CD4-positive, alpha-beta T cell (primary cell): ENCODE results near the gene NCAN. TPM values are rescaled to one million over a fixed set of nuclear protein-coding genes. Genes with fewer than 3 reads are reported as not detected.

Source experiments
- ATAC-seq: fragments of 200-7000 bp; cut with Tn5 transposase; one replicate; pipeline ENCODE4 v1.10.0; 2022; ENCODE audit warnings: mild to moderate bottlenecking; ENCODE audit not compliant: poor library complexity
- CTCF ChIA-PET: fragments of 350-600 bp; sonication (Branson Sonifier 250); formaldehyde crosslinking; loops from one replicate; lab custom pipeline; 2021; ENCODE audit warnings: antibody characterized with exemption, inconsistent platforms; lab: Charles Lee
- POLR2A ChIA-PET: fragments of 350-600 bp; sonication (Branson Sonifier 250); formaldehyde crosslinking; loops from one replicate; lab custom pipeline; 2021; ENCODE audit warnings: antibody characterized with exemption, inconsistent platforms; lab: Charles Lee
- DNase-seq, 14 experiments: peaks; one replicate each; pipeline ENCODE4 v3.0.0-alpha.2; 2013 to 2020; ENCODE audit warnings: mixed read lengths in 2 of 14
- H3K27ac ChIP-seq, 2 donors: one replicate each; pipeline versions ENCODE4 v1.5.1 to v1.7.0; 2013; ENCODE audit warnings: low read length in 2 of 2, low read depth in 1 of 2, mild to moderate bottlenecking in 1 of 2
- H3K27me3 ChIP-seq, 2 experiments: 1 replicate in 1 of 2; 2 replicates in 1 of 2; pipeline versions ENCODE4 v1.6.1 to v1.7.0; 2013; ENCODE audit warnings: low read length in 2 of 2, control low read depth in 1 of 2, mild to moderate bottlenecking in 1 of 2, moderate library complexity in 1 of 2; ENCODE audit not compliant: insufficient read depth in 2 of 2, control insufficient read depth in 1 of 2
- H3K36me3 ChIP-seq: one replicate; pipeline ENCODE4 v1.6.1; 2013; ENCODE audit warnings: low read length, control low read depth; ENCODE audit not compliant: insufficient read depth
- H3K4me1 ChIP-seq: one replicate; pipeline ENCODE4 v1.6.1; 2013; ENCODE audit warnings: low read length, control low read depth; ENCODE audit not compliant: insufficient read depth
- H3K4me3 ChIP-seq: one replicate; pipeline ENCODE4 v1.5.1; 2013; ENCODE audit warnings: mild to moderate bottlenecking, low read length, moderate library complexity
- H3K9me3 ChIP-seq, 2 experiments: 1 replicate in 1 of 2; 2 replicates in 1 of 2; pipeline versions ENCODE4 v1.6.1 to v1.7.0; 2013; ENCODE audit warnings: low read length in 2 of 2, mild to moderate bottlenecking in 2 of 2, control low read depth in 1 of 2, moderate library complexity in 1 of 2; ENCODE audit not compliant: control insufficient read depth in 1 of 2, insufficient read depth in 1 of 2
- H3K27ac Mint-ChIP-seq: one replicate; pipeline ENCODE4 v1.8.0; 2020; ENCODE audit warnings: mixed read lengths
- H3K27me3 Mint-ChIP-seq: one replicate; pipeline ENCODE4 v1.8.0; 2021; ENCODE audit warnings: mixed read lengths
- H3K36me3 Mint-ChIP-seq: one replicate; pipeline ENCODE4 v1.8.0; 2021; ENCODE audit warnings: low read depth, mixed read lengths
- H3K4me1 Mint-ChIP-seq: one replicate; pipeline ENCODE4 v1.8.0; 2021; ENCODE audit warnings: low read depth, mixed read lengths
- H3K4me3 Mint-ChIP-seq: one replicate; pipeline ENCODE4 v1.8.0; 2020; ENCODE audit warnings: mild to moderate bottlenecking, mixed read lengths
- H3K9me3 Mint-ChIP-seq: one replicate; pipeline ENCODE4 v1.8.0; 2020; ENCODE audit warnings: mixed read lengths
- intact Hi-C, 2 experiments: fragments of 100-400 bp; cut with DNase I in 1 of 2; cut with micrococcal nuclease in 1 of 2; formaldehyde crosslinking; loops; one replicate each; pipeline versions ENCODE4 v1.15.1 to v1.9.0; 2023 to 2025; cut with DNase I, micrococcal nuclease
- polyA plus RNA-seq, 2 donors: library from polyadenylated mRNA; unstranded; fragments of 120-200 nt; gene quantifications; one replicate each; pipeline ENCODE4 v1.2.1, GENCODE V29; 2013
- total RNA-seq, 174 experiments: library from RNA in 2 of 174; stranded (reverse) in 2 of 174; gene quantifications; one replicate each; pipeline ENCODE4 v1.2.3 and lab custom pipeline; 2021 to 2026
- TF ChIP-seq, protein P1 (sequence below): fragments of 200-600 bp; IDR thresholded peaks from one replicate; pipeline ENCODE4 v1.8.0; 2022; ENCODE audit warnings: antibody characterized with exemption, mild to moderate bottlenecking

The NCAN gene
- total RNA-seq (not detected), total RNA-seq (lab: John Stamatoyannopoulos, UW) (0 to 0.20 (median 0) reads per million in 172 experiments)
- 0.01 TPM for polyA plus RNA-seq (2013, experiment 1 of 2)
- polyA plus RNA-seq (2013, experiment 2 of 2): under 0.01 TPM

DNA sequence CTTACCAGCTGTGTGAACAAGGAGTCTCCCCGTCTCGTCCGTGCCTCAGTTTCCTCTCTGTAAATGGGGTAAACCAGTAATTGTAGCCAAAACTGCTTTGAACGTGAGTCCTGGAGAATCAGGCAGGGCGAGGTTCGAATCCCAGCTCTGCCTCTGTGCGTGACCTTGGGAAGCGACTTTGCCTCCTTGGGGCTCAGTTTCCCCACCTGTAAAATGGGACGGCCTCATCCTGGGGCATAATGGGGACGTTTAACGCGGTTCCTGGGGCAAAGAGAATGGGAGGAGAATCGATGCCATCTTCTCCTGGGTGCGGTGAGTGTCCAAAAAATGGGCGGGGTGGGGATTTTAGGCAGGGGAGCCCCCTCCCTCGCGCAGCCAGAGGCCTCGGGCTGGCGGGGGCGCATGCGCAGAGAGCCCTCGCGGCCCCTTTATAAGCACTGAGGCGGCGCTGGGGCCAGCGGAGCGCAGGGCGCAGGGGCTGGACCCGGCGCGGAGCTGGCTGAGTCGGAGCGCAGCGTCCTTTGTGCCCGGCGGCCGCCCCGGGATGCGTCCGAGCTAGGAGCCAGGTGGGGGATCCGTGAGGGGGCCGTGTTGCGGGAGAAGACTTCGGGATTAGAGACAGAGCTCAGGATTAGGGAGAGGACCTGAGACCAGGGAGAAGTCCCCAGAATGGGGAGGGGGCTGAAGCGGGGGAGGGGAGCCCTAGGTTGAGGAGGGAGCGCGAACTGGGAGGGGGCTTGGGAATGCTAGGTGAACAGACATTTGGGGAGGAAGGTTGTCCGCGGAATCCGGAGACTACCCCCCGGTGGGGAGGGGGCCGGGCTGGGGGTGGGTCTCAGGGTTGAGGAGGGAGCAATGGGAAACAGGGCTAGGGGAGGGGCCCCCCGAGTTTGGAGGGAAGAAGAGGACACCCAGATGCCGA is at the start of gene NCAN:
TSS of gene NCAN (plus strand) at position 460 of the 922 bp plus-strand sequence. CDS start 4,996 bp downstream, outside the sequence.
- Histone ChIP-seq H3K36me3 (no peaks in the 10 kb centered on the region), H3K4me1 (peaks cover 15% of the 10 kb centered on the region), H3K27me3 (peaks cover 41 to 51% of the 10 kb centered on the region in 2 experiments), H3K9me3 (peaks cover 0 to 41% of the 10 kb centered on the region in 2 experiments), H3K27ac (no peak within 1 kb of the TSS), H3K4me3 (no peak within 1 kb of the TSS)
- Mint-ChIP-seq H3K4me1 (peaks cover 16% of the 10 kb centered on the region), H3K9me3 (no peaks in the 10 kb centered on the region), H3K27ac (no peak within 1 kb of the TSS), H3K36me3 (no peaks in the 10 kb centered on the region), H3K27me3 (peaks cover 68% of the 10 kb centered on the region), H3K4me3 (no peak within 1 kb of the TSS)
- no peak for DNase-seq
- intact Hi-C loops: no loop called here
- ChIA-PET POLR2A (no interaction called here), CTCF (no interaction called here)
- TF ChIP-seq, protein P1, sequence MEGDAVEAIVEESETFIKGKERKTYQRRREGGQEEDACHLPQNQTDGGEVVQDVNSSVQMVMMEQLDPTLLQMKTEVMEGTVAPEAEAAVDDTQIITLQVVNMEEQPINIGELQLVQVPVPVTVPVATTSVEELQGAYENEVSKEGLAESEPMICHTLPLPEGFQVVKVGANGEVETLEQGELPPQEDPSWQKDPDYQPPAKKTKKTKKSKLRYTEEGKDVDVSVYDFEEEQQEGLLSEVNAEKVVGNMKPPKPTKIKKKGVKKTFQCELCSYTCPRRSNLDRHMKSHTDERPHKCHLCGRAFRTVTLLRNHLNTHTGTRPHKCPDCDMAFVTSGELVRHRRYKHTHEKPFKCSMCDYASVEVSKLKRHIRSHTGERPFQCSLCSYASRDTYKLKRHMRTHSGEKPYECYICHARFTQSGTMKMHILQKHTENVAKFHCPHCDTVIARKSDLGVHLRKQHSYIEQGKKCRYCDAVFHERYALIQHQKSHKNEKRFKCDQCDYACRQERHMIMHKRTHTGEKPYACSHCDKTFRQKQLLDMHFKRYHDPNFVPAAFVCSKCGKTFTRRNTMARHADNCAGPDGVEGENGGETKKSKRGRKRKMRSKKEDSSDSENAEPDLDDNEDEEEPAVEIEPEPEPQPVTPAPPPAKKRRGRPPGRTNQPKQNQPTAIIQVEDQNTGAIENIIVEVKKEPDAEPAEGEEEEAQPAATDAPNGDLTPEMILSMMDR: no peak
- ATAC-seq: no peak

DNA sequence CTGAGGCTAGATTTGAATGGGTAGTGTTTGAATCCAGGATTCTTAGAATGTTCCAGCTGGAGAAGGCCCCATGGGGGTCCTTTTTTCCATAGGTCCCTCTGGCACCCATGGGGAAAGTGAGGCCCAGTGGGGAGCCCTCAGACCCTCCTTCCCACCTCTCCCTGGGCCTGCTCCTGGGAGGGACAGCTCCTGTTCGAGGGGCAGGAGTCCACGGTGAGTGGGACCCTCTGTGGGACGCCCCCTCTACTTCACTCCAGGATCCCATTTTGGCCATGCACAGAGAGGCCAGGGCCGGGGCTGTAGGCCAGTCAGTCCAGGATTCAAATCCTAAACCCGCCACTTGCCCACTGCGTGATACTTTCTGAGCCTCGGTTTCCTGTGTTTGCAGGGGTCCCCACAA is 49.3 kb upstream of the NCAN start:
- Histone ChIP-seq H3K4me1 (no peaks in the 10 kb centered on the region), H3K36me3 (peaks cover under 1% of the 10 kb centered on the region), H3K9me3 (no peaks in the 10 kb centered on the region), H3K27me3 (no peaks in the 10 kb centered on the region), H3K27ac (no peak overlapping the region), H3K4me3 (no peak overlapping the region)
- Mint-ChIP-seq H3K4me1 (no peaks in the 10 kb centered on the region), H3K4me3 (no peak overlapping the region), H3K9me3 (no peaks in the 10 kb centered on the region), H3K27ac (no peak overlapping the region), H3K27me3 (no peaks in the 10 kb centered on the region), H3K36me3 (peaks cover 8% of the 10 kb centered on the region)
- no peak for ATAC-seq
- intact Hi-C loops: no loop called here
- POLR2A ChIA-PET: no interaction called here
- TF ChIP-seq, protein P1: no peak
- CTCF ChIA-PET: no interaction called here
- no peak for DNase-seq

DNA sequence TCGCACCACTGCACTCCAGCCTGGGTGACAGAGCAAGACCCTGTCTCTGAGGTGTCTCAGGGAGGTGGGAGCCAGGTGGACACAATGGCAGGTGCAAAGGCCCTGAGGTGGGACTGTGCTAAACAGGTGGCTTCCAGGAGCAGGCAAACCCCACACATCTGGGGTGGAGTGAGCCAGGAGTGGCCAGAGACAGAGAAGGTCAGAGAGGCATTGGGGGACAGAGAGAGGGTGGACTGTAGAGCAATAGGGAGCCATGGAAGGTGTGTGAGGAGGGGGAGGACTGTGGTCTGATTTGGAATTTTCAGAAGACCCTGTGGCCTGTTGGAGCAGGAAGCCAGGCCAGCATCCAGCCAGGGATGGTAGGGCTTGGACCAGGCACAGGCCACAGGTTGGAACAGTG is 46.4 kb upstream of the NCAN start:
- peaks cover 9% of the 10 kb centered on the region for H3K36me3 Mint-ChIP-seq
- H3K4me1 Mint-ChIP-seq: peaks cover 13% of the 10 kb centered on the region
- H3K9me3 Mint-ChIP-seq: no peaks in the 10 kb centered on the region
- TF ChIP-seq, protein P1: no peak
- H3K27me3 Mint-ChIP-seq: no peaks in the 10 kb centered on the region
- no peaks in the 10 kb centered on the region for H3K9me3 ChIP-seq
- intact Hi-C loops: no loop called here
- no peak for DNase-seq
- H3K4me3 ChIP-seq: no peak overlapping the region
- POLR2A ChIA-PET: no interaction called here
- H3K27ac ChIP-seq: no peak overlapping the region
- H3K27ac Mint-ChIP-seq: no peak overlapping the region
- ATAC-seq: no peak
- no peaks in the 10 kb centered on the region for H3K27me3 ChIP-seq
- H3K36me3 ChIP-seq: peaks cover 2% of the 10 kb centered on the region
- peaks cover 9% of the 10 kb centered on the region for H3K4me1 ChIP-seq
- H3K4me3 Mint-ChIP-seq: no peak overlapping the region
- CTCF ChIA-PET: no interaction called here
